Breast epithelium (tissue), 4 donors: ENCODE results near the gene TRPM7. TPM values are rescaled to one million over a fixed set of nuclear protein-coding genes. Genes with fewer than 3 reads are reported as not detected.
"Not testable (repeated sequence)": the region's sequence is repeated elsewhere in the genome, so short reads cannot be mapped to it uniquely, and the experiment has no call there.

Experiments used
- DNase-seq, 2 donors: peaks; one replicate each; pipeline ENCODE4 v3.0.0-alpha.2; 2019; ENCODE audit warnings: low spot score in 2 of 2
- H3K27ac ChIP-seq, 2 donors: fragments of 200-600 bp; sonication (generic) in 1 of 2; one replicate each; pipeline ENCODE4 v1.5.1; 2016 to 2019; ENCODE audit warnings: mild to moderate bottlenecking in 1 of 2
- H3K27me3 ChIP-seq, 2 donors: fragments of 200-600 bp; sonication (generic) in 1 of 2; one replicate each; pipeline versions ENCODE4 v1.5.1 to v1.6.0; 2017 to 2019; ENCODE audit warnings: control low read depth in 1 of 2, mild to moderate bottlenecking in 1 of 2
- H3K36me3 ChIP-seq: fragments of 200-600 bp; one replicate; pipeline ENCODE4 v1.5.1; 2019
- H3K4me1 ChIP-seq, 2 donors: fragments of 200-600 bp; sonication (generic); one replicate each; pipeline ENCODE4 v1.5.1; 2016 to 2019; ENCODE audit warnings: control low read depth in 1 of 2
- H3K4me3 ChIP-seq, 3 donors: fragments of 200-600 bp; sonication (generic); 1 replicate in 2 of 3; 2 replicates in 1 of 3; pipeline ENCODE4 v1.5.1; 2016 to 2019; ENCODE audit warnings: mild to moderate bottlenecking in 3 of 3, moderate library complexity in 2 of 3
- H3K9me3 ChIP-seq, 2 donors: fragments of 200-600 bp; sonication (generic) in 1 of 2; one replicate each; pipeline ENCODE4 v1.5.1; 2016 to 2019; ENCODE audit warnings: control low read depth in 1 of 2
- CTCF ChIP-seq, 3 donors: fragments of 450-650 bp; IDR thresholded peaks; one replicate each; pipeline ENCODE4 v1.5.1; 2016 to 2017; ENCODE audit warnings: antibody characterized with exemption in 3 of 3, mild to moderate bottlenecking in 3 of 3, moderate library complexity in 3 of 3
- POLR2A ChIP-seq: fragments of 450-650 bp; IDR thresholded peaks from one replicate; pipeline ENCODE4 v1.6.1; 2016; ENCODE audit warnings: antibody characterized with exemption, mild to moderate bottlenecking, moderate library complexity
- POLR2AphosphoS5 ChIP-seq, 3 donors: sonication (generic); formaldehyde crosslinking; IDR thresholded peaks; one replicate each; pipeline ENCODE4 v1.6.1; 2017; ENCODE audit warnings: antibody characterized with exemption in 3 of 3
- intact Hi-C: fragments of 100-400 bp; cut with DNase I; formaldehyde crosslinking; loops from one replicate; pipeline ENCODE4 v1.15.1; 2023; ENCODE audit warnings: low total_unique reads
- total RNA-seq, 3 donors: library from RNA; depleted of rRNA; stranded (reverse); fragments of >200 nt; gene quantifications; one replicate each; pipeline ENCODE4 v1.1.0, GENCODE V29; 2016

TRPM7 gene
- total RNA-seq, 3 donors from 2014 or later = 44.0 to 94.4 (median 66.2) TPM

GRCh38 chr15:50613600-50613999 lies 73.0 kb downstream of the TRPM7 start:
- TF ChIP-seq POLR2AphosphoS5 (IDR thresholded peaks at IDR 0.05) = no peak
- no peaks in the 10 kb centered on the region for H3K27me3 ChIP-seq
- H3K36me3 ChIP-seq = no peaks in the 10 kb centered on the region
- intact Hi-C loops = no loop called here
- H3K4me1 ChIP-seq = no peaks in the 10 kb centered on the region
- no peaks in the 10 kb centered on the region for H3K9me3 ChIP-seq
- no peak overlapping the region for H3K4me3 ChIP-seq
- no peak for DNase-seq
- H3K27ac ChIP-seq = no peak overlapping the region

- no peaks in the 10 kb centered on the region for H3K9me3 ChIP-seq
- no peaks in the 10 kb centered on the region for H3K27me3 ChIP-seq
- H3K27ac ChIP-seq = no peak overlapping the region
- TF ChIP-seq POLR2AphosphoS5 (IDR thresholded peaks at IDR 0.05) = no peak
- TF ChIP-seq POLR2A = no peak
- no peaks in the 10 kb centered on the region for H3K36me3 ChIP-seq
- intact Hi-C loops = no loop called here
- H3K4me1 ChIP-seq = no peaks in the 10 kb centered on the region
- no peak overlapping the region for H3K4me3 ChIP-seq
- no peak for DNase-seq
These were observed 79.5 kb downstream of the TRPM7 start for GRCh38 chr15:50607129-50607528.

- no peak for DNase-seq
- H3K27ac ChIP-seq = no peak overlapping the region
- intact Hi-C loops = no loop called here
- H3K4me1 ChIP-seq = no peaks in the 10 kb centered on the region
- TF ChIP-seq POLR2A = no peak
- H3K27me3 ChIP-seq = no peaks in the 10 kb centered on the region
- H3K4me3 ChIP-seq = no peak overlapping the region
- H3K36me3 ChIP-seq = no peaks in the 10 kb centered on the region
- no peaks in the 10 kb centered on the region for H3K9me3 ChIP-seq
These were observed 81.1 kb downstream of the TRPM7 start for GRCh38 chr15:50605462-50605861.

- H3K4me1 ChIP-seq, H3K9me3 ChIP-seq, H3K27ac ChIP-seq, intact Hi-C loops, DNase-seq, H3K36me3 ChIP-seq, H3K27me3 ChIP-seq, H3K4me3 ChIP-seq: not testable (repeated sequence)
These were observed 84.6 kb downstream of the TRPM7 start for GRCh38 chr15:50602028-50602427.

GRCh38 chr15:50594311-50594710 lies 92.3 kb downstream of the TRPM7 start:
- Histone ChIP-seq H3K27ac (no peak overlapping the region), H3K9me3 (no peaks in the 10 kb centered on the region), H3K36me3 (peaks cover 5% of the 10 kb centered on the region), H3K4me1 (no peaks in the 10 kb centered on the region), H3K27me3 (no peaks in the 10 kb centered on the region), H3K4me3 (no peak overlapping the region)
- TF ChIP-seq POLR2AphosphoS5 (IDR thresholded peaks at IDR 0.05) (no peak), POLR2A (no peak)
- intact Hi-C loops = no loop called here
- no peak for DNase-seq

GRCh38 chr15:50593761-50594160 lies 92.8 kb downstream of the TRPM7 start:
- Histone ChIP-seq H3K27ac (no peak overlapping the region), H3K4me3 (no peak overlapping the region), H3K9me3 (no peaks in the 10 kb centered on the region), H3K36me3 (peaks cover 5% of the 10 kb centered on the region), H3K27me3 (no peaks in the 10 kb centered on the region), H3K4me1 (no peaks in the 10 kb centered on the region)
- intact Hi-C loops = no loop called here
- no peak for DNase-seq
- TF ChIP-seq POLR2A (no peak), CTCF (IDR thresholded peaks at IDR 0.05) (no peak), POLR2AphosphoS5 (IDR thresholded peaks at IDR 0.05) (no peak)

- no peak overlapping the region for H3K27ac ChIP-seq
- no peaks in the 10 kb centered on the region for H3K4me1 ChIP-seq
- no peak for DNase-seq
- no peak overlapping the region for H3K4me3 ChIP-seq
- intact Hi-C loops = no loop called here
- no peak for TF ChIP-seq POLR2A
- TF ChIP-seq CTCF (IDR thresholded peaks at IDR 0.05) = no peak
- no peak for TF ChIP-seq POLR2AphosphoS5 (IDR thresholded peaks at IDR 0.05)
- H3K9me3 ChIP-seq = no peaks in the 10 kb centered on the region
- H3K36me3 ChIP-seq = peaks cover 11% of the 10 kb centered on the region
- no peaks in the 10 kb centered on the region for H3K27me3 ChIP-seq
These were observed 96.3 kb downstream of the TRPM7 start for GRCh38 chr15:50590288-50590687.

- Histone ChIP-seq H3K4me1 (no peaks in the 10 kb centered on the region), H3K27me3 (no peaks in the 10 kb centered on the region), H3K9me3 (no peaks in the 10 kb centered on the region), H3K27ac (no peak overlapping the region), H3K36me3 (peaks cover 5% of the 10 kb centered on the region), H3K4me3 (no peak overlapping the region)
- no peak for TF ChIP-seq POLR2A
- no peak for DNase-seq
- intact Hi-C loops = no loop called here
These were observed 109.1 kb downstream of the TRPM7 start for GRCh38 chr15:50577492-50577891.
